Glutamatergic neuron (in vitro differentiated cells): ENCODE results near the gene PRSS22. TPM values are rescaled to one million over a fixed set of nuclear protein-coding genes. Genes with fewer than 3 reads are reported as not detected.

Experiments
- DNase-seq: peaks from one replicate; pipeline ENCODE4 v3.0.0; 2022
- H3K27ac Mint-ChIP-seq: one replicate; pipeline ENCODE4 v1.8.0; 2020; ENCODE audit warnings: mild to moderate bottlenecking, mixed read lengths, inconsistent platforms; ENCODE audit not compliant: unreplicated experiment
- H3K27me3 Mint-ChIP-seq: one replicate; pipeline ENCODE4 v1.8.0; 2020; ENCODE audit warnings: mild to moderate bottlenecking, moderate library complexity, mixed read lengths, inconsistent platforms; ENCODE audit not compliant: unreplicated experiment
- H3K36me3 Mint-ChIP-seq: one replicate; pipeline ENCODE4 v1.8.0; 2020; ENCODE audit warnings: mild to moderate bottlenecking, mixed read lengths, inconsistent platforms; ENCODE audit not compliant: unreplicated experiment
- H3K4me1 Mint-ChIP-seq: one replicate; pipeline ENCODE4 v1.8.0; 2020; ENCODE audit warnings: mild to moderate bottlenecking, low read depth, mixed read lengths, inconsistent platforms; ENCODE audit not compliant: unreplicated experiment
- H3K4me3 Mint-ChIP-seq: one replicate; pipeline ENCODE4 v1.8.0; 2020; ENCODE audit warnings: mild to moderate bottlenecking, mixed read lengths, inconsistent platforms; ENCODE audit not compliant: unreplicated experiment
- H3K9me3 Mint-ChIP-seq: one replicate; pipeline ENCODE4 v1.8.0; 2020; ENCODE audit warnings: mild to moderate bottlenecking, moderate library complexity, mixed read lengths, inconsistent platforms; ENCODE audit not compliant: unreplicated experiment
- CTCF ChIP-seq: fragments of 200-600 bp; sonication (generic); IDR thresholded peaks from one replicate; pipeline ENCODE4 v1.5.0; 2021; ENCODE audit not compliant: partially characterized antibody, unreplicated experiment
- total RNA-seq: library from RNA; stranded (reverse); fragmentation: NEBNext Ultra II Directional; extraction: Animal tissue kit (Norgen Biotek cat#: 25700); gene quantifications from one replicate; pipeline ENCODE4 v1.2.1, GENCODE V29; 2021; ENCODE audit not compliant: unreplicated experiment

The PRSS22 gene
- total RNA-seq, 1 donor from 2014 or later = not detected

- H3K27ac Mint-ChIP-seq = no peak overlapping the region
- DNase-seq = no peak
- H3K36me3 Mint-ChIP-seq = no peaks in the 10 kb centered on the region
- peaks cover 2% of the 10 kb centered on the region for H3K9me3 Mint-ChIP-seq
- no peak for TF ChIP-seq CTCF
- no peaks in the 10 kb centered on the region for H3K4me1 Mint-ChIP-seq
- no peak overlapping the region for H3K4me3 Mint-ChIP-seq
- H3K27me3 Mint-ChIP-seq = no peaks in the 10 kb centered on the region
These were observed 41.0 kb upstream of the PRSS22 start for GRCh38 chr16:2898831-2899563.

GRCh38 chr16:2897110-2897509 lies 39.1 kb upstream of the PRSS22 start:
- no peak overlapping the region for H3K4me3 Mint-ChIP-seq
- H3K36me3 Mint-ChIP-seq = no peaks in the 10 kb centered on the region
- H3K9me3 Mint-ChIP-seq = peaks cover 2% of the 10 kb centered on the region
- no peak for TF ChIP-seq CTCF
- H3K27me3 Mint-ChIP-seq = no peaks in the 10 kb centered on the region
- H3K27ac Mint-ChIP-seq = no peak overlapping the region
- no peaks in the 10 kb centered on the region for H3K4me1 Mint-ChIP-seq
- DNase-seq = no peak

- Mint-ChIP-seq H3K4me1 (no peaks in the 10 kb centered on the region), H3K9me3 (peaks cover 2% of the 10 kb centered on the region), H3K4me3 (no peak overlapping the region), H3K27ac (no peak overlapping the region), H3K27me3 (no peaks in the 10 kb centered on the region), H3K36me3 (no peaks in the 10 kb centered on the region)
- no peak for DNase-seq
- no peak for TF ChIP-seq CTCF
These were observed 38.6 kb upstream of the PRSS22 start for GRCh38 chr16:2896480-2897010.

GRCh38 chr16:2895813-2896212 lies 37.8 kb upstream of the PRSS22 start:
- no peak overlapping the region for H3K27ac Mint-ChIP-seq
- no peak for TF ChIP-seq CTCF
- H3K36me3 Mint-ChIP-seq = no peaks in the 10 kb centered on the region
- peaks cover 3% of the 10 kb centered on the region for H3K4me1 Mint-ChIP-seq
- no peaks in the 10 kb centered on the region for H3K9me3 Mint-ChIP-seq
- no peaks in the 10 kb centered on the region for H3K27me3 Mint-ChIP-seq
- DNase-seq = no peak
- no peak overlapping the region for H3K4me3 Mint-ChIP-seq

- DNase-seq = no peak
- peaks cover 3% of the 10 kb centered on the region for H3K4me1 Mint-ChIP-seq
- H3K27me3 Mint-ChIP-seq = no peaks in the 10 kb centered on the region
- no peak overlapping the region for H3K27ac Mint-ChIP-seq
- H3K9me3 Mint-ChIP-seq = no peaks in the 10 kb centered on the region
- no peak for TF ChIP-seq CTCF
- no peak overlapping the region for H3K4me3 Mint-ChIP-seq
- H3K36me3 Mint-ChIP-seq = no peaks in the 10 kb centered on the region
These were observed 36.3 kb upstream of the PRSS22 start for GRCh38 chr16:2894231-2894630.
